Aortic smooth muscle cell (primary cell): ENCODE data around the gene PCDHGB6. TPM values are rescaled to one million over a fixed set of nuclear protein-coding genes. Genes with fewer than 3 reads are reported as not detected.

ENCODE experiments used
- total RNA-seq: library from RNA; depleted of rRNA; stranded (reverse); fragments of >200 nt; gene quantifications from 2 replicates; pipeline ENCODE4 v1.2.3, GENCODE V29; 2014

Gene PCDHGB6
- total RNA-seq, 1 donor from 2014 or later = 4.7 TPM

Other genes with a start within 250 kb of the PCDHGB6 start
- 0.79 and 1.1 TPM in 2 replicates for gene PCDHB7, start 235.4 kb upstream of the PCDHGB6 start, total RNA-seq
- 0.62 and 1.1 TPM in 2 replicates for gene PCDHB8, start 230.2 kb upstream of the PCDHGB6 start, total RNA-seq
- 1.8 and 1.9 TPM in 2 replicates for gene PCDHB16, start 225.6 kb upstream of the PCDHGB6 start, total RNA-seq
- gene PCDHB9, start 220.9 kb upstream of the PCDHGB6 start, total RNA-seq = 0.40 and 0.44 TPM in 2 replicates
- 0.66 and 1.1 TPM in 2 replicates for gene PCDHB10, start 215.7 kb upstream of the PCDHGB6 start, total RNA-seq
- 0.44 and 0.53 TPM in 2 replicates for gene PCDHB11, start 208.4 kb upstream of the PCDHGB6 start, total RNA-seq
- 0.25 and 0.40 TPM in 2 replicates for gene PCDHB12, start 199.3 kb upstream of the PCDHGB6 start, total RNA-seq
- gene PCDHB13, start 194.1 kb upstream of the PCDHGB6 start, total RNA-seq = 0.81 and 1.1 TPM in 2 replicates
- gene PCDHB14, start 184.7 kb upstream of the PCDHGB6 start, total RNA-seq = 0.92 and 1.1 TPM in 2 replicates
- gene PCDHB15, start 162.6 kb upstream of the PCDHGB6 start, total RNA-seq = 0.53 and 0.56 TPM in 2 replicates
- 0.13 and 0.31 TPM in 2 replicates for gene SLC25A2, start 104.0 kb upstream of the PCDHGB6 start, total RNA-seq
- gene TAF7, start 87.2 kb upstream of the PCDHGB6 start, total RNA-seq = 81.0 and 83.9 TPM in 2 replicates
- gene PCDHGA1, start 77.5 kb upstream of the PCDHGB6 start, total RNA-seq = 1.1 TPM in 2 replicates
- 1.7 and 2.5 TPM in 2 replicates for gene PCDHGA2, start 69.3 kb upstream of the PCDHGB6 start, total RNA-seq
- 2.0 and 2.9 TPM in 2 replicates for gene PCDHGA3, start 64.2 kb upstream of the PCDHGB6 start, total RNA-seq
- 1.8 and 4.3 TPM in 2 replicates for gene PCDHGB1, start 57.9 kb upstream of the PCDHGB6 start, total RNA-seq
- gene PCDHGA4, start 53.0 kb upstream of the PCDHGB6 start, total RNA-seq = 4.0 and 7.5 TPM in 2 replicates
- 3.4 and 5.9 TPM in 2 replicates for gene PCDHGB2, start 48.0 kb upstream of the PCDHGB6 start, total RNA-seq
- 1.5 and 2.7 TPM in 2 replicates for gene PCDHGA5, start 43.9 kb upstream of the PCDHGB6 start, total RNA-seq
- 5.7 and 8.4 TPM in 2 replicates for gene PCDHGB3, start 37.8 kb upstream of the PCDHGB6 start, total RNA-seq
- 3.3 and 5.3 TPM in 2 replicates for gene PCDHGA6, start 34.1 kb upstream of the PCDHGB6 start, total RNA-seq
- 3.4 and 4.8 TPM in 2 replicates for gene PCDHGA7, start 25.3 kb upstream of the PCDHGB6 start, total RNA-seq
- 20.1 and 26.5 TPM in 2 replicates for gene PCDHGB4, start 20.3 kb upstream of the PCDHGB6 start, total RNA-seq
- gene PCDHGA8, start 15.4 kb upstream of the PCDHGB6 start, total RNA-seq = 2.2 and 3.9 TPM in 2 replicates
- 21.0 and 29.1 TPM in 2 replicates for gene PCDHGB5, start 10.1 kb upstream of the PCDHGB6 start, total RNA-seq
- gene PCDHGA9, start 5.2 kb upstream of the PCDHGB6 start, total RNA-seq = 2.9 and 5.7 TPM in 2 replicates
- gene PCDHGA10, start 5.0 kb downstream of the PCDHGB6 start, total RNA-seq = 5.3 and 7.5 TPM in 2 replicates
- 9.1 and 17.3 TPM in 2 replicates for gene PCDHGB7, start 9.7 kb downstream of the PCDHGB6 start, total RNA-seq
- 11.0 and 18.2 TPM in 2 replicates for gene PCDHGA11, start 13.0 kb downstream of the PCDHGB6 start, total RNA-seq
- gene PCDHGA12, start 22.5 kb downstream of the PCDHGB6 start, total RNA-seq = 17.6 and 22.3 TPM in 2 replicates
- gene PCDHGC3, start 67.9 kb downstream of the PCDHGB6 start, total RNA-seq = 72.0 and 83.4 TPM in 2 replicates
- gene PCDHGC4, start 77.0 kb downstream of the PCDHGB6 start, total RNA-seq = 2.0 and 3.2 TPM in 2 replicates
- gene PCDHGC5, start 81.1 kb downstream of the PCDHGB6 start, total RNA-seq = 3.4 and 4.7 TPM in 2 replicates
- 35.9 and 44.5 TPM in 2 replicates for gene DIAPH1, start 211.0 kb downstream of the PCDHGB6 start, total RNA-seq
- gene HDAC3, start 228.8 kb downstream of the PCDHGB6 start, total RNA-seq = 52.8 and 60.9 TPM in 2 replicates
- 1.5 TPM in 2 replicates for gene RELL2, start 229.0 kb downstream of the PCDHGB6 start, total RNA-seq
- gene FCHSD1, start 243.4 kb downstream of the PCDHGB6 start, total RNA-seq = 21.0 and 25.1 TPM in 2 replicates